GM19240 (cell line): ENCODE data around the gene MS4A6A.
"Not testable (repeated sequence)": the region's sequence is repeated elsewhere in the genome, so short reads cannot be mapped to it uniquely, and the experiment has no call there.

Experiments used
- DNase-seq: peaks from one replicate; pipeline ENCODE4 v3.0.0; 2011; ENCODE audit warnings: low spot score; ENCODE audit not compliant: insufficient read length

The MS4A6A gene

GRCh38 chr11:60184824-60185511 is 2.1 kb upstream of the MS4A6A start:
- DNase-seq, result no peak

DNA sequence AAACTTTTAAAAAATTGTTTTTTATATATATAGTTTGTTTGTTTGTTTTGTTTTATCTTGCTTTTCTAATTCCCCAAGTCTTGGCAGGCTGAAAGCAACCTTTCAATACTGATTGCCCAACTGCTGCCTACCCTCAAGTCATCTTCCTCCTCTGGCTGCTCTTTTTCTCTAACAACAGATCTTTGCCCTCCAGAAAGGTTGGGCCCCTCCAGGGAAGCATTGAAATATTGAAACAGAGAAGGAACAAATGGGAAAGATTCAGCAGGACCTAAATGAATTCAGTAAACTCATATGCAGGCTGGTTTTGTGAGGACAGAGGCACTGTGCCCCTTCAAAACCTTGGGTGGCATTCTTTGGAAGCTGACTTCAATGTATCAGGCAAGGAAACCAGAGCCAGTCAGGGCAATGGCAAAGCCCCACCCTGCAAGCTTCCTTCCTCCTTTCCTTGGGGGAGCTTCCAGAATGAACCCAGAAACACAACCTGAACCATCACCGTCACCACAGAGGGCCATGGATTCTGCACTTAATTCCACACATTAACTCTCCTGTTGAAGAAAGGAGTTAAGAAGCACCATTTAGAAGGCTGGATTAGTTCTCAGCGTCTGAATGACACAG is 815 bp upstream of the MS4A6A start:
- no peak for DNase-seq

- no peak for DNase-seq
These were observed 7.0 kb downstream of the MS4A6A start for GRCh38 chr11:60175860-60176275.

- DNase-seq, result no peak
These were observed 10.9 kb downstream of the MS4A6A start for GRCh38 chr11:60172011-60172410.

- no peak for DNase-seq
These were observed 12.3 kb downstream of the MS4A6A start for GRCh38 chr11:60170566-60170965.

DNA sequence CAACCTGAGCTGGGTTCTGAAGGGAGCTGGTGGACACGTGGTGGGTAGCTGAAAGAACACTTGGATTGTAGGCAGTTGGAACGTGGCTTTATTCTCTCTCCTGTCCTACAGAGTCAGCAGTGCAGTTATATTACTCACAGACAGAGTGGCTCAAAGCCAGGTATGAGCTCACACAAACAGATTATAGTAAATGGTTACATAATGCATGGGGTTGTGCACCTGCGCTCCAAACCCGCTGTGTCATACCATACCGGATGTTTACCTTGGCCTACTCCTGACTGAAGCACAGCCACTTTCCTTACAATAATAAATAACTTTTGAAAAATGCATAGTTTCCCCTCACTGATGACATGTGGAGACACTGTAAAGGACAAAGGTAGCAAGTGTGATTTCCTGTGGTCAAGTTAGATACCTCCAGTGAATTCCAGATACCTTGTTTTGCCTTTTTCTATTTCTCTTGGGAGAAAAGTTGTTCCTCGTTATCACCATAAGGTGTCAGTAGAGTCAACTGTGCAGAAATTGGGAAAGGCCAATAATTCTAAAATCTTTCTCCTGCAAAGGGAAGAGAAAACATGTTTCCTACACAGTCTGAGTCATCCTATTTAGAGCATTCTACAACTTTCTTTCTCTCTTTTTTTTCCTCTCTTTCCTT is 13.5 kb downstream of the MS4A6A start:
- DNase-seq, result no peak

GRCh38 chr11:60168306-60168705 is 14.6 kb downstream of the MS4A6A start:
- DNase-seq, result no peak

GRCh38 chr11:60165951-60166350 is 16.9 kb downstream of the MS4A6A start:
- no peak for DNase-seq

DNA sequence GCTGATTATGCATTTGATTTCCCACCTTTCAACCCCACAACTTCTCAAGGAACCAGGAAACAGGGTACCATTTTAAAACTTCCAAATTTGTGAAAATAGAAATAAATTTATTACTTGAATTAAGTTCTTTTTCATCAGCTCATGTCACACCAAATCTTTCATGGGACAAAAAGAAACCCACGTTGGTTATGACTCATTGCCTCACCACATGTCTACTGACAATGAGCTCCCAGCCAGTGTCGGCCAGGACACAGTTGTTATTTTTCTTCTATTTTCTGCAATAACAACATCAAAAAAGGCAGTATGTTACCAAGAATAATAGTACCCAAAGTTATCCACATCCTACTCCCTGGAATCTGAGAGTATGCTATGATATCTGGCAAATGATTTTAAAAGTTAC is 17.3 kb downstream of the MS4A6A start:
- DNase-seq, result no peak

- DNase-seq, result no peak
These were observed 18.3 kb downstream of the MS4A6A start for GRCh38 chr11:60164550-60165075.

GRCh38 chr11:60161766-60162165 is 21.1 kb downstream of the MS4A6A start:
- no peak for DNase-seq

DNA sequence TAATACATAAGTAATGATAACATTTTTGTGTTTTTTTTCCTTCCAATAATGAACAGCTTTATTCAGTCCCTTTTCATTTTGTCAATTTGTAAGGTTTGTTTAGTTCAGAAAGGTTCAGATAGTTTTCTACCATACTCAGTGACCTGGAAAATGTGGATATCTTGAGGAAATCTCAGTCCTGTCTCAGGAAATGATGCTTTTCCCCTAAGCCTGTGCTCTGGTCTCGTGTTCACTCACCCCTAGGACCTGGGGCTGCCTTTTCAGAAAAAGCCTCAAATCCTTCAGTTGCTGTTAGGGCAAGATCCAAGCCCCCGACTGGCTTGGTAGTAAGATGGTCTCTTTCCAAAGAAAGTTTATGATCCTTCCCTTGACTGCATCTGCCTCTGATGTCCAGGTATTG is 21.8 kb downstream of the MS4A6A start:
- DNase-seq, result no peak

- DNase-seq, result no peak
These were observed 23.0 kb downstream of the MS4A6A start for GRCh38 chr11:60159868-60160267.

DNA sequence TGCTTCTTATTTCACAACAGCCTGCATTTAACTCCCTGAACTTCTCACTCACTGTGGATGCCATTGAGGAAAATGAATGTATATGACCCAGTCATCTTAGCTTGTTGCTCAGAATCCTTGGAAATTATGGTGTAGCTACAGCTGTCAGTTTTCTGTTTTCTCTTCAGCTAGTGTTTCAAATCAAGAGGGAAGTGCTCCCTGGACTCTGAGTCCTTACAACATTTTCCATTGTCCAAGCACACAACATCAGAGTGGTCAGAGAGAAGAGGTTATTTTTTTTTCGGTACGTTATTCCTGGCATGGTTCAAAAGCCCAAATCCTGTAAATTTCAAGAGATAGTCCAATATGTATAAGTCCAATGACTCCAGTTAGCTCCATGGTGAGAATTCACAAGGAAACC is 23.6 kb downstream of the MS4A6A start:
- DNase-seq, result no peak

DNA sequence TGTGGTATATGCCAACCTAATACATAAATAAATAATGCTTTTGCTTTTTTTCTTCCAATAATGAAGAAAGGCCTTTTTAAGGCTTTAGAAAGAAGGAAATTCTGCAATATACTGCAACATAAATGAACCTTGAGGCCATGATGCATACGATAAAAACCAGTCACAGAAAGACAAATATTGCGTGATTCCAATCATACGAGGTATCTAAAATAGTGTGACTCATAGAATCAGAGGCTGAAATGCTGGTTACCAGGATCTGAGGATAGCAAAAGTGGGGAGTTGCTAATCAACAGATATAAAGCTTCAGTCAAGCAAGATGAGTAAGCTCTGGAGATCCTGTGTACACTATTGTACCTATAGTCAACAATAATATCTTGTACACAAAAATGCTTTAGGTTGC is 24.2 kb downstream of the MS4A6A start:
- DNase-seq, result no peak

DNA sequence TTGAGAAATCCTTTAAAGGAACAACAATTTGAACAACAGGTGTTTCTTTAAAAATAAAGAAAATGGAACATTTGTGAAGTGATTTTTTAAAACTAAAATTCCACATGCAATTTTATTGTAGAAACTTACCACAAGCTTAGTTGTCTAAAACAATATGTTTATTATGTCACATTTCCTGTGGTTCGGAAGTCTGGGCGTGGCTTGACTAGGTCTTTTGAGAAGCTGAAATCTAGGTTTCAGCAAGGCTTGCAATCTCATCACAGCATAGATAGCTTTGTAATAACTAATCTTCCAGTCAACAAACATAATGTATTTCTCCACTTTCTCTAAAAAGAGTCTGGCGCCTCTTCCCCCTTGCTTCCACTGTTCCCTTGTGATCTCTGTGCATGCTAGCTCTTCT is 27.0 kb downstream of the MS4A6A start:
- no peak for DNase-seq

DNA sequence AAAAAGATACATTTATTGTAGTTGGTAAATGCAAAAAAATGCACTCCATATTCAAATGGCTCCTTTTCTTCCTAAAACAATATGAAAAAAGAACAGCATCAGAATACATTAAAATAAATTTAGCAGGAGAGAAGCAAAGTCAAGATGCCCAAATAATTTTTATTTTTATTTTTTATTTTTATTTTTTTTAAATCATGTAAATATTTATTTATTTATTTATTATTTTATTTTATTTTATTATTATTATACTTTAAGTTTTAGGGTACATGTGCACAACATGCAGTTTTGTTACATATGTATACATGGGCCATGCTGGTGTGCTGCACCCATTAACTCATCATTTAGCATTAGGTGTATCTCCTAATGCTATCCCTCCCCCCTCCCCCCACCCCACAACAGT is 30.2 kb downstream of the MS4A6A start:
- not testable (repeated sequence) for DNase-seq

- DNase-seq, result no peak
These were observed 32.6 kb downstream of the MS4A6A start for GRCh38 chr11:60150279-60150678.

GRCh38 chr11:60145677-60146076 is 37.2 kb downstream of the MS4A6A start:
- no peak for DNase-seq

- no peak for DNase-seq
These were observed 39.1 kb downstream of the MS4A6A start for GRCh38 chr11:60143768-60144167.

DNA sequence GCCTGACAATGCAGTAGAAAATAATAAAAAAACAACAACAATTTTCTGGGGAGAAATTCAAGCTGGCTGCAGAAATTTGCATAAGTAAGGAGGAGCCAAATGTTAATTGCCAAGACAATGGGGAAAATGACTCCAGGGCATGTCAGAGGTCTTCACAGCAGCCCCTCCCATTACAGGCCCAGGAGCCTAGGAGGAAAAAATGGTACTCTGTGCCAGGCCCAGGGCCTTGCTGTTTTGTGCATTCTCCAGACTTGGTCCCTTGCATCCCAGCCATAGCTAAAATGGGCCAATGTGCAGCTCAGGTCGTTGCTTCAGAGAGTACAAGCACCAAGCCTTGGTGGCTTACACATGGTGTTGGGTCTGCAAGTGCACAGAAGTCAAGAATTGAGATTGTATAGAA is 49.0 kb downstream of the MS4A6A start:
- DNase-seq, result no peak

- no peak for DNase-seq
These were observed 51.0 kb downstream of the MS4A6A start for GRCh38 chr11:60131912-60132311.

DNA sequence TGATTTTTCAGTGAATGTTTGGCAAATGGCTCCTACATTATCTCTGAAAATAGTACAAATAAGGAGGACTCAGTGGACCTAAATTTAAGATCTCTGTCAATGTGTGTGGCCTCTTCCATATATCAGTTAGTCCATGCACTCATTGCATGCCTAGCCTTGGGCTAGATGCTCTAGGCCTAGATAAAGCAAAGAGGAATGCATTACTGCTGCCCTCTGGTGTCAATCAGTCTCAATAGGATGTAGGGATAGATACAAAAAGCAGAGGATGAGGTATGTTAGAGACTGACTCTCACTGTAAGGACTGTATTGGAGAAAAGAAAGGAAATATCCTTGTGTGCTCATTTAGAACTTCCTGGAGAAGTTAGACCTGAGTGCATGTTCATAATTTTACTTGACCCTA is 52.4 kb downstream of the MS4A6A start:
- DNase-seq, result no peak
